Liver (tissue), 9 donors: ENCODE results near the gene PCF11. TPM values are rescaled to one million over a fixed set of nuclear protein-coding genes. Genes with fewer than 3 reads are reported as not detected.

Source experiments
- DNase-seq: peaks from one replicate; pipeline ENCODE4 v3.0.0-alpha.2; 2017; ENCODE audit warnings: low spot score
- H3K27ac ChIP-seq, 2 donors: one replicate each; pipeline ENCODE4 v1.7.0; 2013; ENCODE audit warnings: inconsistent platforms in 2 of 2, low read length in 2 of 2, control low read depth in 1 of 2, low read depth in 1 of 2, mild to moderate bottlenecking in 1 of 2
- H3K27me3 ChIP-seq, 4 donors: one replicate each; pipeline versions ENCODE4 v1.6.1 to v1.7.0; 2013; ENCODE audit warnings: low read length in 3 of 4, inconsistent platforms in 1 of 4, mild to moderate bottlenecking in 1 of 4, moderate library complexity in 1 of 4; ENCODE audit not compliant: control insufficient read depth in 4 of 4, insufficient read depth in 4 of 4
- H3K36me3 ChIP-seq, 4 donors: one replicate each; pipeline versions ENCODE4 v1.6.1 to v1.7.0; 2013; ENCODE audit warnings: low read length in 3 of 4, mild to moderate bottlenecking in 3 of 4, low read depth in 1 of 4, moderate library complexity in 1 of 4; ENCODE audit not compliant: control insufficient read depth in 4 of 4, insufficient read depth in 3 of 4
- H3K4me1 ChIP-seq, 4 donors: one replicate each; pipeline versions ENCODE4 v1.6.1 to v1.7.0; 2013; ENCODE audit warnings: low read length in 3 of 4, mild to moderate bottlenecking in 3 of 4, moderate library complexity in 1 of 4; ENCODE audit not compliant: control insufficient read depth in 4 of 4, insufficient read depth in 4 of 4
- H3K4me3 ChIP-seq, 3 donors: one replicate each; pipeline versions ENCODE4 v1.6.1 to v1.7.0; 2013; ENCODE audit warnings: low read length in 3 of 3, control low read depth in 1 of 3, low read depth in 1 of 3, mild to moderate bottlenecking in 1 of 3
- H3K9ac ChIP-seq, 2 donors: one replicate each; pipeline ENCODE4 v1.7.0; 2013; ENCODE audit warnings: low read length in 2 of 2, mild to moderate bottlenecking in 2 of 2, moderate library complexity in 2 of 2, control low read depth in 1 of 2, low read depth in 1 of 2
- H3K9me3 ChIP-seq, 4 donors: one replicate each; pipeline versions ENCODE4 v1.6.1 to v1.7.0; 2013; ENCODE audit warnings: low read length in 3 of 4; ENCODE audit not compliant: control insufficient read depth in 4 of 4
- EGR1 ChIP-seq, 2 donors: IDR thresholded peaks; 2 replicates each; pipeline ENCODE4 v1.6.1; 2016 to 2018; ENCODE audit warnings: antibody characterized with exemption in 2 of 2, low read depth in 2 of 2
- FOXA1 ChIP-seq: IDR thresholded peaks from 2 replicates; pipeline ENCODE4 v1.6.1; 2016; ENCODE audit warnings: antibody characterized with exemption
- FOXA2 ChIP-seq: IDR thresholded peaks from 2 replicates; pipeline ENCODE4 v1.6.1; 2016; ENCODE audit warnings: antibody characterized with exemption
- GABPA ChIP-seq, 2 donors: IDR thresholded peaks in 1 of 2; conservative IDR thresholded peaks in 1 of 2; 2 replicates each; pipeline ENCODE4 v1.6.1; 2016; ENCODE audit warnings: antibody characterized with exemption in 2 of 2, mild to moderate bottlenecking in 1 of 2, moderate library complexity in 1 of 2
- HNF4A ChIP-seq, 2 donors: conservative IDR thresholded peaks; 2 replicates each; pipeline ENCODE4 v1.6.1; 2016; ENCODE audit warnings: antibody characterized with exemption in 2 of 2, mild to moderate bottlenecking in 2 of 2
- HNF4G ChIP-seq: IDR thresholded peaks from 2 replicates; pipeline ENCODE4 v1.6.1; 2016; ENCODE audit warnings: antibody characterized with exemption
- JUND ChIP-seq, 2 donors: IDR thresholded peaks; 2 replicates each; pipeline ENCODE4 v1.6.1; 2016; ENCODE audit warnings: antibody characterized with exemption in 2 of 2
- NR2F2 ChIP-seq: IDR thresholded peaks from 2 replicates; pipeline ENCODE4 v1.6.1; 2016; ENCODE audit warnings: antibody characterized with exemption
- RXRA ChIP-seq, 2 donors: IDR thresholded peaks; 2 replicates each; pipeline ENCODE4 v1.6.1; 2017 to 2018; ENCODE audit warnings: antibody characterized with exemption in 2 of 2, mild to moderate bottlenecking in 1 of 2
- SP1 ChIP-seq: IDR thresholded peaks from 2 replicates; pipeline ENCODE4 v1.6.1; 2018; ENCODE audit warnings: antibody characterized with exemption, mild to moderate bottlenecking
- TAF1 ChIP-seq: conservative IDR thresholded peaks from 2 replicates; pipeline ENCODE4 v1.6.1; 2016; ENCODE audit warnings: antibody characterized with exemption, mild to moderate bottlenecking
- YY1 ChIP-seq: IDR thresholded peaks from 2 replicates; pipeline ENCODE4 v1.6.1; 2016; ENCODE audit warnings: antibody characterized with exemption, mild to moderate bottlenecking
- WGBS: extraction: QIAGEN DNeasy Blood & Tissue Kit; methylation state at CpG from one replicate; pipeline ENCODE4 v1.1.7; 2013; 5-methylcytosine and 5-hydroxymethylcytosine counted together
- polyA plus RNA-seq, 2 donors: library from polyadenylated mRNA; stranded (reverse) in 1 of 2; unstranded in 1 of 2; fragments of 200-250 nt in 1 of 2; fragments of >200 nt in 1 of 2; fragmentation: Nextera tagmentation in 1 of 2; extraction: Ambion mirVana in 1 of 2; gene quantifications; one replicate each; pipeline versions ENCODE4 v1.2.1 to v1.2.3, GENCODE V29; 2013 to 2015
- total RNA-seq, 2 donors: library from RNA; depleted of rRNA; stranded (reverse); fragments of >200 nt; gene quantifications; one replicate each; pipeline ENCODE4 v1.2.3, GENCODE V29; 2014
- TF ChIP-seq, protein P1 (sequence below): fragments of 150-350 bp; IDR thresholded peaks from 2 replicates; pipeline ENCODE4 v1.5.1; 2017; ENCODE audit warnings: improper control_type of control experiment, low read depth, low read length; ENCODE audit not compliant: missing input control
- TF ChIP-seq, protein P2 (sequence below): IDR thresholded peaks from 2 replicates; pipeline ENCODE4 v1.6.1; 2016; ENCODE audit warnings: antibody characterized with exemption
- TF ChIP-seq, protein P3 (sequence below): IDR thresholded peaks from 2 replicates; pipeline ENCODE4 v1.6.1; 2016; ENCODE audit warnings: antibody characterized with exemption
- TF ChIP-seq, protein P4 (sequence below): IDR thresholded peaks from 2 replicates; pipeline ENCODE4 v1.6.1; 2016; ENCODE audit warnings: antibody characterized with exemption, mild to moderate bottlenecking
- TF ChIP-seq, protein P5 (sequence below): IDR thresholded peaks from 2 replicates; pipeline ENCODE4 v1.6.1; 2016; ENCODE audit warnings: antibody characterized with exemption
- donor health status: healthy.
- donor health status: healthy.
- donor health status: healthy.
- donor health status: healthy.
- donor health status: healthy.

Gene PCF11
- total and polyA plus RNA-seq, 4 donors: 5.9 to 39.7 (median 19.0) TPM

DNA sequence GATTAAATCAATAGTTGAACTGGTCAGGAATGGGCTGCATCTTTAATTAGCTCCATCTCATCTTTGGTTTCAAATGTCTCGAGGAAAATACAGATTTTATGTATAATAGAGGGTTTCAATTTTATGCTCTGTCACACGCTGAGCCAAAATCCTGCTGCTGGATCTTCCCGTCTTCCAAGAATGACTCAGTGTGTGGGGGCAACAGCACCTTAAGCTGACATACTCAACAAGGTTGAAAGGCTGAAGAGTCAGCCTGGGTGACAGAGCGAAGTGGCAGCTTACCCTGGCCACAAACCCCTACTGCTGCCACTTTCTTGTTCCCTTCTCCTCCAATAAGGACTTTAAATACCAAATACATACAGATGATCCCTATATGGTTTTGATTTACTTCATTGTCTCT lies 9.0 kb upstream of the PCF11 start:
- H3K9me3 ChIP-seq: no peaks in the 10 kb centered on the region
- no peaks in the 10 kb centered on the region for H3K36me3 ChIP-seq
- no peak overlapping the region for H3K4me3 ChIP-seq
- no peak overlapping the region for H3K9ac ChIP-seq
- 95% methylated on average over 4 of the region's 4 CpGs for WGBS
- H3K27me3 ChIP-seq: no peaks in the 10 kb centered on the region
- TF ChIP-seq JUND (IDR thresholded peaks at IDR 0.05) (no peak), YY1 (no peak), FOXA2 (no peak), TAF1 (no peak), FOXA1 (no peak), RXRA (IDR thresholded peaks at IDR 0.05) (no peak), HNF4G (no peak), HNF4A (conservative IDR thresholded peaks at IDR 0.05) (no peak), SP1 (no peak)
- TF ChIP-seq, protein P1, sequence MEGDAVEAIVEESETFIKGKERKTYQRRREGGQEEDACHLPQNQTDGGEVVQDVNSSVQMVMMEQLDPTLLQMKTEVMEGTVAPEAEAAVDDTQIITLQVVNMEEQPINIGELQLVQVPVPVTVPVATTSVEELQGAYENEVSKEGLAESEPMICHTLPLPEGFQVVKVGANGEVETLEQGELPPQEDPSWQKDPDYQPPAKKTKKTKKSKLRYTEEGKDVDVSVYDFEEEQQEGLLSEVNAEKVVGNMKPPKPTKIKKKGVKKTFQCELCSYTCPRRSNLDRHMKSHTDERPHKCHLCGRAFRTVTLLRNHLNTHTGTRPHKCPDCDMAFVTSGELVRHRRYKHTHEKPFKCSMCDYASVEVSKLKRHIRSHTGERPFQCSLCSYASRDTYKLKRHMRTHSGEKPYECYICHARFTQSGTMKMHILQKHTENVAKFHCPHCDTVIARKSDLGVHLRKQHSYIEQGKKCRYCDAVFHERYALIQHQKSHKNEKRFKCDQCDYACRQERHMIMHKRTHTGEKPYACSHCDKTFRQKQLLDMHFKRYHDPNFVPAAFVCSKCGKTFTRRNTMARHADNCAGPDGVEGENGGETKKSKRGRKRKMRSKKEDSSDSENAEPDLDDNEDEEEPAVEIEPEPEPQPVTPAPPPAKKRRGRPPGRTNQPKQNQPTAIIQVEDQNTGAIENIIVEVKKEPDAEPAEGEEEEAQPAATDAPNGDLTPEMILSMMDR: no peak
- TF ChIP-seq, protein P2, sequence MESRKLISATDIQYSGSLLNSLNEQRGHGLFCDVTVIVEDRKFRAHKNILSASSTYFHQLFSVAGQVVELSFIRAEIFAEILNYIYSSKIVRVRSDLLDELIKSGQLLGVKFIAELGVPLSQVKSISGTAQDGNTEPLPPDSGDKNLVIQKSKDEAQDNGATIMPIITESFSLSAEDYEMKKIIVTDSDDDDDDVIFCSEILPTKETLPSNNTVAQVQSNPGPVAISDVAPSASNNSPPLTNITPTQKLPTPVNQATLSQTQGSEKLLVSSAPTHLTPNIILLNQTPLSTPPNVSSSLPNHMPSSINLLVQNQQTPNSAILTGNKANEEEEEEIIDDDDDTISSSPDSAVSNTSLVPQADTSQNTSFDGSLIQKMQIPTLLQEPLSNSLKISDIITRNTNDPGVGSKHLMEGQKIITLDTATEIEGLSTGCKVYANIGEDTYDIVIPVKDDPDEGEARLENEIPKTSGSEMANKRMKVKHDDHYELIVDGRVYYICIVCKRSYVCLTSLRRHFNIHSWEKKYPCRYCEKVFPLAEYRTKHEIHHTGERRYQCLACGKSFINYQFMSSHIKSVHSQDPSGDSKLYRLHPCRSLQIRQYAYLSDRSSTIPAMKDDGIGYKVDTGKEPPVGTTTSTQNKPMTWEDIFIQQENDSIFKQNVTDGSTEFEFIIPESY: no peak
- TF ChIP-seq, protein P3, sequence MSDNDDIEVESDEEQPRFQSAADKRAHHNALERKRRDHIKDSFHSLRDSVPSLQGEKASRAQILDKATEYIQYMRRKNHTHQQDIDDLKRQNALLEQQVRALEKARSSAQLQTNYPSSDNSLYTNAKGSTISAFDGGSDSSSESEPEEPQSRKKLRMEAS: no peak
- TF ChIP-seq, protein P4, sequence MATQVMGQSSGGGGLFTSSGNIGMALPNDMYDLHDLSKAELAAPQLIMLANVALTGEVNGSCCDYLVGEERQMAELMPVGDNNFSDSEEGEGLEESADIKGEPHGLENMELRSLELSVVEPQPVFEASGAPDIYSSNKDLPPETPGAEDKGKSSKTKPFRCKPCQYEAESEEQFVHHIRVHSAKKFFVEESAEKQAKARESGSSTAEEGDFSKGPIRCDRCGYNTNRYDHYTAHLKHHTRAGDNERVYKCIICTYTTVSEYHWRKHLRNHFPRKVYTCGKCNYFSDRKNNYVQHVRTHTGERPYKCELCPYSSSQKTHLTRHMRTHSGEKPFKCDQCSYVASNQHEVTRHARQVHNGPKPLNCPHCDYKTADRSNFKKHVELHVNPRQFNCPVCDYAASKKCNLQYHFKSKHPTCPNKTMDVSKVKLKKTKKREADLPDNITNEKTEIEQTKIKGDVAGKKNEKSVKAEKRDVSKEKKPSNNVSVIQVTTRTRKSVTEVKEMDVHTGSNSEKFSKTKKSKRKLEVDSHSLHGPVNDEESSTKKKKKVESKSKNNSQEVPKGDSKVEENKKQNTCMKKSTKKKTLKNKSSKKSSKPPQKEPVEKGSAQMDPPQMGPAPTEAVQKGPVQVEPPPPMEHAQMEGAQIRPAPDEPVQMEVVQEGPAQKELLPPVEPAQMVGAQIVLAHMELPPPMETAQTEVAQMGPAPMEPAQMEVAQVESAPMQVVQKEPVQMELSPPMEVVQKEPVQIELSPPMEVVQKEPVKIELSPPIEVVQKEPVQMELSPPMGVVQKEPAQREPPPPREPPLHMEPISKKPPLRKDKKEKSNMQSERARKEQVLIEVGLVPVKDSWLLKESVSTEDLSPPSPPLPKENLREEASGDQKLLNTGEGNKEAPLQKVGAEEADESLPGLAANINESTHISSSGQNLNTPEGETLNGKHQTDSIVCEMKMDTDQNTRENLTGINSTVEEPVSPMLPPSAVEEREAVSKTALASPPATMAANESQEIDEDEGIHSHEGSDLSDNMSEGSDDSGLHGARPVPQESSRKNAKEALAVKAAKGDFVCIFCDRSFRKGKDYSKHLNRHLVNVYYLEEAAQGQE: no peak
- H3K27ac ChIP-seq: no peak overlapping the region
- H3K4me1 ChIP-seq: no peaks in the 10 kb centered on the region
- DNase-seq: no peak

DNA sequence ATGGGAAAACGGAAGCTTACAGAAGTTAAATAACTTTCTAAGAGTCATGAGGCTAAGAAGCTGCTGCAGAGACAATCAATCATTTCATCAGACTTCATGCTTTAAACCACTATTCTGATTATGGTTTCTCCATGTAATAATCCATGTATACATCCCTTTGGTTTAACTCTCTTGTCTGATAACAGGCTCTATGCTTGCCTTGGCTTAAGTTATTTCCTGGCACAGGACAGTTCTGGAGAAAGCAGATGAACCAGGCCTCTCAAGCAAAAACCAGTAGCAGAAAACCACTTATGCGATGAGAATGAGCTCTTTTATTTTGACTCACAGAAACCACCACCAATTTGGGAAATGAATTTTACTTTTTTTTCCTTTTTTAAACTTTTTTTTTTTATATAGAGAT lies 6.5 kb upstream of the PCF11 start:
- 96% methylated on average over 2 of the region's 2 CpGs for WGBS
- H3K27ac ChIP-seq: no peak overlapping the region
- no peaks in the 10 kb centered on the region for H3K9me3 ChIP-seq
- no peaks in the 10 kb centered on the region for H3K27me3 ChIP-seq
- H3K4me3 ChIP-seq: no peak overlapping the region
- no peak overlapping the region for H3K9ac ChIP-seq
- no peak for DNase-seq
- peaks cover 0 to 2% (median under 1%) of the 10 kb centered on the region in 4 donors for H3K4me1 ChIP-seq
- no peaks in the 10 kb centered on the region for H3K36me3 ChIP-seq
- TF ChIP-seq FOXA1 (no peak), TAF1 (no peak), GABPA (IDR thresholded peaks at IDR 0.05 in 1 of 2, conservative IDR thresholded peaks at IDR 0.05 in 1 of 2) (no peak), EGR1 (IDR thresholded peaks at IDR 0.05; ENCODE audit: low read depth in 2 of 2) (no peak), NR2F2 (no peak), HNF4G (no peak), HNF4A (conservative IDR thresholded peaks at IDR 0.05) (no peak), FOXA2 (no peak), YY1 (no peak)
- TF ChIP-seq, protein P2: no peak
- TF ChIP-seq, protein P5, sequence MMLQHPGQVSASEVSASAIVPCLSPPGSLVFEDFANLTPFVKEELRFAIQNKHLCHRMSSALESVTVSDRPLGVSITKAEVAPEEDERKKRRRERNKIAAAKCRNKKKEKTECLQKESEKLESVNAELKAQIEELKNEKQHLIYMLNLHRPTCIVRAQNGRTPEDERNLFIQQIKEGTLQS: no peak
- TF ChIP-seq, protein P4: no peak
